Kidney epithelial cell (primary cell): ENCODE data around the gene UIMC1. TPM values are rescaled to one million over a fixed set of nuclear protein-coding genes. Genes with fewer than 3 reads are reported as not detected.

ENCODE experiments used
- DNase-seq: peaks from one replicate; pipeline ENCODE4 v3.0.0-alpha.2; 2010; ENCODE audit warnings: low read depth
- H3K27me3 ChIP-seq: 2 replicates; pipeline ENCODE4 v1.6.0; 2011; ENCODE audit warnings: low read length; ENCODE audit not compliant: control insufficient read depth, insufficient read depth
- H3K36me3 ChIP-seq: 2 replicates; pipeline ENCODE4 v1.5.1; 2011; ENCODE audit warnings: low read length; ENCODE audit not compliant: control insufficient read depth, insufficient read depth
- H3K4me3 ChIP-seq: 2 replicates; pipeline ENCODE4 v1.5.1; 2011; ENCODE audit warnings: low read depth, mild to moderate bottlenecking, control low read depth, low read length
- total RNA-seq: library from RNA; depleted of rRNA; stranded (reverse); fragments of >200 nt; gene quantifications from 2 replicates; pipeline ENCODE4 v1.2.3, GENCODE V29; 2015
- TF ChIP-seq, protein P1 (sequence below): IDR thresholded peaks from 2 replicates; pipeline ENCODE4 v1.5.1; 2011; ENCODE audit warnings: mild to moderate bottlenecking, moderate library complexity, low read length, control low read depth, inconsistent platforms; ENCODE audit not compliant: insufficient read depth, poor library complexity, severe bottlenecking

UIMC1 gene
- total RNA-seq, 1 donor from 2014 or later, result 24.5 TPM

DNA sequence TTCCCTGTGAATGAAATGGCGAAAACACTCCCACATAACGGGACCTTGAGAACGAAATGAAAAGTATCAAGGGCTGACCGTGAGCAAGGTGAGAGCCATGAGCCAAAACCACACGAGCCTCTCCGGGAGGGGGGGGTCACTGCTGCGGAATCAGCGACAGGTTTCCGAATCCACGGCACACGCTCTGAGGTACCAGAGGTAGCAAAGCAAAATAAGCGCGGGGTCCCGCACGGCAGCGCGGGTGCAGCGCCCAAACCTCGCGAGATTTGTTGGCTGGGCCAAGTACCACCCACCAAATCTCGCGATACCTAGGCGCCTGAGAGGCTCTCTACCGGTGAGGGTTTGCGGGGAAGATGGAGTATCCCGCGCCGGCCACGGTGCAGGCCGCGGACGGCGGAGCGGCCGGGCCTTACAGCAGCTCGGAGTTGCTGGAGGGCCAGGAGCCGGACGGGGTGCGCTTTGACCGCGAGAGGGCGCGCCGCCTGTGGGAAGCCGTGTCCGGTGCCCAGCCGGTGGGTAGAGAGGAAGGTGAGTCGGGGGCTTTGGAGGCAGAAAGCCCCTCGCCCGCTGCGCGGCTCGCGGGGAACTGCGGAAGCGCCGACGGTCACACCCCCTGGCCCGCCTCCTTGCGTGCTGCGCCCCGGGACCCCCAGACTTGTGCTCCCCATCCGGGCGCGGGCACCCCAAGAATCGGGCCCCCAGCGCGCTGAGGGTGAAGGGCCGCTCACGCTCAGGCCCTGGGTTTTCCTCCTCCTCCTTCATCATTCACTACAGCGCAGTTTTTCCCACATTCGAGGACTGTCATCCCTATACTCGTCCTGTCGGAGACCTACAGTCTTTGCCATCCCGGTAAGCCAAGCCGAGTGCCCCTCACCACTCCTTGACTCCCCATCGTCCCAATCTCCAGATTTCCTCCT, 16.1 kb upstream of the UIMC1 start, which contains the start of gene ZNF346:
Gene ZNF346 (plus strand): TSS at position 311 of the 917 bp plus-strand sequence. CDS start 43 bp downstream, at position 354.
- H3K27me3 ChIP-seq, result no peaks in the 10 kb centered on the region
- H3K4me3 ChIP-seq, result peak within 1 kb of the TSS; percentile 85
- TF ChIP-seq, protein P1, sequence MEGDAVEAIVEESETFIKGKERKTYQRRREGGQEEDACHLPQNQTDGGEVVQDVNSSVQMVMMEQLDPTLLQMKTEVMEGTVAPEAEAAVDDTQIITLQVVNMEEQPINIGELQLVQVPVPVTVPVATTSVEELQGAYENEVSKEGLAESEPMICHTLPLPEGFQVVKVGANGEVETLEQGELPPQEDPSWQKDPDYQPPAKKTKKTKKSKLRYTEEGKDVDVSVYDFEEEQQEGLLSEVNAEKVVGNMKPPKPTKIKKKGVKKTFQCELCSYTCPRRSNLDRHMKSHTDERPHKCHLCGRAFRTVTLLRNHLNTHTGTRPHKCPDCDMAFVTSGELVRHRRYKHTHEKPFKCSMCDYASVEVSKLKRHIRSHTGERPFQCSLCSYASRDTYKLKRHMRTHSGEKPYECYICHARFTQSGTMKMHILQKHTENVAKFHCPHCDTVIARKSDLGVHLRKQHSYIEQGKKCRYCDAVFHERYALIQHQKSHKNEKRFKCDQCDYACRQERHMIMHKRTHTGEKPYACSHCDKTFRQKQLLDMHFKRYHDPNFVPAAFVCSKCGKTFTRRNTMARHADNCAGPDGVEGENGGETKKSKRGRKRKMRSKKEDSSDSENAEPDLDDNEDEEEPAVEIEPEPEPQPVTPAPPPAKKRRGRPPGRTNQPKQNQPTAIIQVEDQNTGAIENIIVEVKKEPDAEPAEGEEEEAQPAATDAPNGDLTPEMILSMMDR, result peak; percentile 39
- peak; percentile 65 for DNase-seq
- no peaks in the 10 kb centered on the region for H3K36me3 ChIP-seq

DNA sequence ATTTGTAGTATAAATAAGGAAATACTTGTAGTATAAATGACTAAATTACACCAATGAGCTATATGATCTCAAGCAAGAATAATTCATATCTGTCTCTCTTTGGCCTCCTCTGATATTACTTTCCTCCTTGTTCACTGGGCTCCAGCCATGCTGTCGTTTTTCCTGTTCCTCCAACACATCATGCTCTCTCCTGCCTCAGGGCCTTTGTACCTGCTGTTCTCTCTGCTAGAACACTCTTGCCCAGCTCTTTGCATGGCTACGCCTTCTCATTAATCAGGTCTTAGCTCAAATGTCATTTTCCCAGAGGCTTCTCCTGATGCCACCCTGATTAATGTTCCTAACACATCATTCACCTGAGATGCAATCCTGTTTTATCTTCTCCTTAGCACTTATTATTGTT, 13.5 kb upstream of the UIMC1 start:
- DNase-seq, result no peak
- H3K4me3 ChIP-seq, result no peak overlapping the region
- H3K27me3 ChIP-seq, result no peaks in the 10 kb centered on the region
- TF ChIP-seq, protein P1, result no peak
- H3K36me3 ChIP-seq, result no peaks in the 10 kb centered on the region

DNA sequence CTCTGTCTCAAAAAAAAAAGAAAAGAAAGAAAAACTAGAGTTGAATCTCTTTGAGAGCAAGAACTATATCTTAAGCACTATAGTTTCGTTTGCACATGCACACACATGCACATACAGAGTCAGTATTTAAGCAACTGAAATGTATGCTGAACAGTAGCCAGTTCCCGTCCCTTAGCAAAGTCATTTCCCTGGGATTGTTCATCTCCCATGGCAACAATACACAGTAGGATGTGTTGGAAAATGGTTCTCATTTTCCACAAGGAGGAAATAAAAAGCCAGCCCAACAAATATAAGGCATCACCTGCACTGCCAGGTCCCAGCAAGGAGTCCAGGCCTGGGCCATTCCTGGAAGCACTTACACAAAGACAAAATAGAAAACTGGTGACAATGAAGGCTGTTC, 11.8 kb upstream of the UIMC1 start:
- Histone ChIP-seq H3K4me3 (no peak overlapping the region), H3K36me3 (no peaks in the 10 kb centered on the region), H3K27me3 (no peaks in the 10 kb centered on the region)
- DNase-seq, result no peak
- TF ChIP-seq, protein P1, result no peak

DNA sequence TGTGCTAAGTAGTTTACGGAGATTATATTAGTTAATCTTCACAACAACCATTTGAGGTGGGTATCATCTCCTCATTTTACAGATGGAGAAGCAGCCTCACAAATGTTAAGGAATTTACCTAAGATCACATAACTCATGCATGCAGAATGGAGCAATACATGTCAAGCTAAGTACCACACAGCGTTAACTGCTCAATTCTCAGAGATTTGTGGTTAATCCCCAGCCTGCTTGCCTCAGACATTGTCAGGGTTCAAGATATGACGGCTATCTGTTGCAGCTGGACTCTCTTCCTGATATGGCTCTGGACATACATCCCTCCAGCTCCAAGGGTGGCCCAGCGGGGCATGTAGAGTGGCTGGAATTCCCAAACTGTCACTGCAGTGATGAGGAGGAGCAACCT, 8.6 kb upstream of the UIMC1 start:
- no peak overlapping the region for H3K4me3 ChIP-seq
- H3K36me3 ChIP-seq, result no peaks in the 10 kb centered on the region
- no peak for DNase-seq
- H3K27me3 ChIP-seq, result no peaks in the 10 kb centered on the region
- TF ChIP-seq, protein P1, result no peak

DNA sequence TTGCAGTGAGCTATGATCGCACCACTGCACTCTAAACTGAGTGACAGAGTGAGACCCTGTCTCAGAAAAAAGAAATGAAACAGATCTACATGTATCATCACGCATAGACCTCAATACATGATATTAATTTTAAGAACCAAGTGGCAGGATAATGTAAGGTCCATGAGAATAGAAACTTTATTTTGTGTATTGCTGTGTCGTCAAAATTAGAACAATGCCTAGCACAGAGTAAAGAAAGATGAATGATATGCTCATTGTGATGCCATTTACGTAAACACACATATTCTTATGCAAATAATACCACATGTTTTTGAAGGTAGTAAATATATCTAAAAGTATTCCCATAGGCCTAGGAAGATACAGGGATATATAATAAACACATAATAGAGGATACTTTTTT, 3.6 kb upstream of the UIMC1 start:
- TF ChIP-seq, protein P1, result no peak
- Histone ChIP-seq H3K36me3 (no peaks in the 10 kb centered on the region), H3K27me3 (no peaks in the 10 kb centered on the region), H3K4me3 (no peak overlapping the region)
- no peak for DNase-seq
